Caco-2 (cell line): ENCODE data around the gene KIFBP. TPM values are rescaled to one million over a fixed set of nuclear protein-coding genes. Genes with fewer than 3 reads are reported as not detected.

Source experiments
- BruUV-seq: library from RNA; stranded (reverse); fragments of 400-500 nt; replicated peaks from 2 replicates; lab custom pipeline; 2021; lab: Mats Ljungman, UMichigan
- CTCF ChIA-PET: fragments of 300-600 bp; sonication (Branson Sonifier 250); formaldehyde crosslinking; loops from one replicate; lab custom pipeline; 2022; ENCODE audit warnings: antibody characterized with exemption; lab: Charles Lee
- POLR2A ChIA-PET: fragments of 300-600 bp; sonication (Branson Sonifier 250); formaldehyde crosslinking; loops from one replicate; lab custom pipeline; 2022; ENCODE audit warnings: antibody characterized with exemption; lab: Charles Lee
- DNase-seq, 2 experiments: peaks; one replicate each; pipeline versions ENCODE4 v3.0.0 to v3.0.0-alpha.2; 2020 to 2022
- H3K27me3 ChIP-seq: replicated peaks from 2 replicates; pipeline ENCODE4 v1.6.0; 2011; ENCODE audit warnings: low read length; ENCODE audit not compliant: control insufficient read depth, insufficient read depth
- H3K36me3 ChIP-seq: 2 replicates; pipeline ENCODE4 v1.5.1; 2011; ENCODE audit warnings: low read length; ENCODE audit not compliant: control insufficient read depth, insufficient read depth
- H3K4me1 ChIP-seq: fragments of 250-450 bp; sonication (Bioruptor Pico); 2 replicates; pipeline ENCODE4 v1.5.1; 2020; ENCODE audit warnings: mild to moderate bottlenecking
- H3K4me3 ChIP-seq: 2 replicates; pipeline ENCODE4 v1.5.1; 2011; ENCODE audit warnings: low read depth, mild to moderate bottlenecking, control low read depth, low read length
- H3K9me3 ChIP-seq: fragments of 250-450 bp; sonication (Bioruptor Pico); 2 replicates; pipeline ENCODE4 v1.5.1; 2020; ENCODE audit warnings: mild to moderate bottlenecking, moderate library complexity
- H3K27ac Mint-ChIP-seq: one replicate; pipeline ENCODE4 v1.8.0; 2022; ENCODE audit warnings: mixed read lengths; ENCODE audit not compliant: unreplicated experiment
- H3K27me3 Mint-ChIP-seq: one replicate; pipeline ENCODE4 v1.8.0; 2022; ENCODE audit warnings: mixed read lengths; ENCODE audit not compliant: insufficient read depth, unreplicated experiment
- H3K36me3 Mint-ChIP-seq: one replicate; pipeline ENCODE4 v1.8.0; 2022; ENCODE audit warnings: mild to moderate bottlenecking, mixed read lengths; ENCODE audit not compliant: insufficient read depth, unreplicated experiment
- H3K4me1 Mint-ChIP-seq: one replicate; pipeline ENCODE4 v1.8.0; 2022; ENCODE audit warnings: low read depth, mixed read lengths; ENCODE audit not compliant: unreplicated experiment
- H3K4me3 Mint-ChIP-seq: one replicate; pipeline ENCODE4 v1.8.0; 2022; ENCODE audit warnings: mild to moderate bottlenecking, moderate library complexity, mixed read lengths; ENCODE audit not compliant: unreplicated experiment
- H3K9me3 Mint-ChIP-seq: one replicate; pipeline ENCODE4 v1.8.0; 2022; ENCODE audit warnings: mixed read lengths; ENCODE audit not compliant: unreplicated experiment
- intact Hi-C: fragments of 100-400 bp; cut with micrococcal nuclease; formaldehyde crosslinking; loops from one replicate; pipeline ENCODE4 v1.10.0; 2022; ENCODE audit not compliant: unreplicated experiment
- total RNA-seq: library from RNA; stranded (reverse); gene quantifications from 2 replicates; pipeline ENCODE4 v1.2.3, GENCODE V29; 2022
- TF ChIP-seq, protein P1 (sequence below), 2 experiments: fragments of 200-600 bp in 1 of 2; IDR thresholded peaks; 1 replicate in 1 of 2; 2 replicates in 1 of 2; pipeline versions ENCODE4 v1.5.1 to v1.8.0; 2011 to 2022; ENCODE audit warnings: antibody characterized with exemption in 1 of 2, control low read depth in 1 of 2, inconsistent platforms in 1 of 2, low read depth in 1 of 2, low read length in 1 of 2, mild to moderate bottlenecking in 1 of 2, moderate library complexity in 1 of 2; ENCODE audit not compliant: insufficient read depth in 1 of 2, severe bottlenecking in 1 of 2, unreplicated experiment in 1 of 2

KIFBP gene
- total RNA-seq, 1 experiment from 2014 or later = 58.9 TPM

DNA sequence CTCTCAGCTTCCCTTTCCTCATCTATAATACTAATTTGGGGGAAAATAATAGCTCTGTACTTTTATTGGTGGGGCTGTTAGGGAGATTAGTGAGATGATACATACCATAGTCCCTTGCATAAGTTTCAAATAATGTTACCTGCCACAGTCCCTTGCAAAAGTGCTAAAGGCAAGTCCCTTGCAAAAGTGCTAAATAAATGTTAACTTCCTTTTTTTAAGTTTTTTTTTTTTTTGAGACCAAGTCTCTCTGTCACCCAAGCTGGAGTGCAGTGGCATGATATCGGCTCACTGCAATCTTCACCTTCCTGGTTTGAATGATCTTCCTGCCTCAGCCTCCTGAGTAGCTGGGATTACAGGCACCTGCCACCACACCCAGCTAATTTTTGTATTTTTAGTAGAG lies 55.9 kb downstream of the KIFBP start:
- no peak for DNase-seq
- H3K4me1 ChIP-seq = no peaks in the 10 kb centered on the region
- ChIA-PET CTCF (no interaction called here), POLR2A (interaction anchor here (0.5 kb wide), 1 partner anchor 34 kb away, joined by 13 read pairs; no protein-coding TSS in a partner anchor)
- no peaks in the 10 kb centered on the region; the same call in 1 of the 2 replicates for H3K9me3 ChIP-seq
- H3K4me3 ChIP-seq = no peak overlapping the region
- H3K36me3 Mint-ChIP-seq = no peaks in the 10 kb centered on the region
- no peaks in the 10 kb centered on the region for H3K27me3 Mint-ChIP-seq
- TF ChIP-seq, protein P1, sequence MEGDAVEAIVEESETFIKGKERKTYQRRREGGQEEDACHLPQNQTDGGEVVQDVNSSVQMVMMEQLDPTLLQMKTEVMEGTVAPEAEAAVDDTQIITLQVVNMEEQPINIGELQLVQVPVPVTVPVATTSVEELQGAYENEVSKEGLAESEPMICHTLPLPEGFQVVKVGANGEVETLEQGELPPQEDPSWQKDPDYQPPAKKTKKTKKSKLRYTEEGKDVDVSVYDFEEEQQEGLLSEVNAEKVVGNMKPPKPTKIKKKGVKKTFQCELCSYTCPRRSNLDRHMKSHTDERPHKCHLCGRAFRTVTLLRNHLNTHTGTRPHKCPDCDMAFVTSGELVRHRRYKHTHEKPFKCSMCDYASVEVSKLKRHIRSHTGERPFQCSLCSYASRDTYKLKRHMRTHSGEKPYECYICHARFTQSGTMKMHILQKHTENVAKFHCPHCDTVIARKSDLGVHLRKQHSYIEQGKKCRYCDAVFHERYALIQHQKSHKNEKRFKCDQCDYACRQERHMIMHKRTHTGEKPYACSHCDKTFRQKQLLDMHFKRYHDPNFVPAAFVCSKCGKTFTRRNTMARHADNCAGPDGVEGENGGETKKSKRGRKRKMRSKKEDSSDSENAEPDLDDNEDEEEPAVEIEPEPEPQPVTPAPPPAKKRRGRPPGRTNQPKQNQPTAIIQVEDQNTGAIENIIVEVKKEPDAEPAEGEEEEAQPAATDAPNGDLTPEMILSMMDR (IDR thresholded peaks at IDR 0.05; ENCODE audit: insufficient read depth in 1 of 2, low read depth in 1 of 2, low read length in 1 of 2, severe bottlenecking in 1 of 2, unreplicated experiment in 1 of 2) = no peak
- H3K4me1 Mint-ChIP-seq = no peaks in the 10 kb centered on the region
- H3K4me3 Mint-ChIP-seq = no peak overlapping the region
- no peaks in the 10 kb centered on the region for H3K36me3 ChIP-seq
- no TSS peak for BruUV-seq
- no peaks in the 10 kb centered on the region for H3K27me3 ChIP-seq
- intact Hi-C loops = no loop called here
- H3K27ac Mint-ChIP-seq = no peak overlapping the region
- no peaks in the 10 kb centered on the region for H3K9me3 Mint-ChIP-seq

DNA sequence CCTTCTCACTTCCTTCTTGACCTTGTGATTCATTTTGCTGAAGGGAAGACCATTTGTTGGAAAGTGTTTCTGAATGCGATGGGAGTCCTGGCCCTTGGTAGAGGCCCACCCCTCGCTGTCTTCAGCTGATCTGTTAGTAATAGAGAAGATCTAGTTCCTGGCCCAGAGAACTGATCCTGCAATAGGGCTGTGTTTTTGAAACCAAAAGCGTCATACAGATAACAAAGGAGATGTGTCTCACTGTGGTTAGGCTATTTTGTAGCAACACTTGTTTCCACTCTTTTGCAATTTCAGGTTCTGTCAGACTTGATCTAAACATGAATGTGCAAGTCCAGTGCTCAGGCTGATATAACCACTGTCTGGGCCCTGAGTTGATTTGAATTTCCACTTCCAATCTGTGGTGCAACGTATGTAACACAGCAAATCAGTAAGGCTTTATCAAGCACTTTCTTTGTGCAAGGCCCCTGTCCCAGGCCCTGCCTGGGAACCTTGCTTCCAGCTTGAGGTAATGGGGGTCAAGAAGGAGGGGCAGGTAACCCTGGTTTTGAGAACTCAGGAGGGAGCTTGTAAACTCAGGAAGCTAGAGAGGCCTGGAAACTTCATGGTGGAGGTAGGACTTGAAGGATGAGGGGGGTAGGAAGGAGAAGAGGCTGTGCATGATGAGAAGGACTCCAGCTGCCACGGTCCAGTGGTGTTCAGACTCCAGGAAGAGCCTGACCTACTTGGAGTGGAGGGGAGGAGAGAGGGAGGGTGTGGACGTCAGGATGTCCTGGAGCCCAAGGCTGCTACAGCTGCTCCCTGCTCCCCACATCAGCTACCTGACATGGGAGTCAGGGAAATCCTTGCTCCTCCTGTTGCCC lies 57.1 kb downstream of the KIFBP start:
- no peaks in the 10 kb centered on the region for H3K27me3 ChIP-seq
- ChIA-PET CTCF (interaction anchor here (0.6 kb wide), 1 partner anchor 25 kb away, joined by 3 read pairs; no protein-coding TSS in a partner anchor), POLR2A (interaction anchor here (0.6 kb wide), 1 partner anchor 1817 kb away, joined by 3 read pairs; no protein-coding TSS in a partner anchor)
- no peaks in the 10 kb centered on the region for H3K4me1 ChIP-seq
- no peaks in the 10 kb centered on the region for H3K4me1 Mint-ChIP-seq
- H3K4me3 ChIP-seq = no peak overlapping the region
- H3K36me3 Mint-ChIP-seq = no peaks in the 10 kb centered on the region
- TF ChIP-seq, protein P1 (IDR thresholded peaks at IDR 0.05; ENCODE audit: insufficient read depth in 1 of 2, low read depth in 1 of 2, low read length in 1 of 2, severe bottlenecking in 1 of 2, unreplicated experiment in 1 of 2) = no peak
- H3K27ac Mint-ChIP-seq = no peak overlapping the region
- H3K4me3 Mint-ChIP-seq = no peak overlapping the region
- no peaks in the 10 kb centered on the region; the same call in 1 of the 2 replicates for H3K9me3 ChIP-seq
- no peaks in the 10 kb centered on the region for H3K9me3 Mint-ChIP-seq
- DNase-seq = no peak
- no peaks in the 10 kb centered on the region for H3K27me3 Mint-ChIP-seq
- intact Hi-C loops = no loop called here
- H3K36me3 ChIP-seq = no peaks in the 10 kb centered on the region
- BruUV-seq = no TSS peak

DNA sequence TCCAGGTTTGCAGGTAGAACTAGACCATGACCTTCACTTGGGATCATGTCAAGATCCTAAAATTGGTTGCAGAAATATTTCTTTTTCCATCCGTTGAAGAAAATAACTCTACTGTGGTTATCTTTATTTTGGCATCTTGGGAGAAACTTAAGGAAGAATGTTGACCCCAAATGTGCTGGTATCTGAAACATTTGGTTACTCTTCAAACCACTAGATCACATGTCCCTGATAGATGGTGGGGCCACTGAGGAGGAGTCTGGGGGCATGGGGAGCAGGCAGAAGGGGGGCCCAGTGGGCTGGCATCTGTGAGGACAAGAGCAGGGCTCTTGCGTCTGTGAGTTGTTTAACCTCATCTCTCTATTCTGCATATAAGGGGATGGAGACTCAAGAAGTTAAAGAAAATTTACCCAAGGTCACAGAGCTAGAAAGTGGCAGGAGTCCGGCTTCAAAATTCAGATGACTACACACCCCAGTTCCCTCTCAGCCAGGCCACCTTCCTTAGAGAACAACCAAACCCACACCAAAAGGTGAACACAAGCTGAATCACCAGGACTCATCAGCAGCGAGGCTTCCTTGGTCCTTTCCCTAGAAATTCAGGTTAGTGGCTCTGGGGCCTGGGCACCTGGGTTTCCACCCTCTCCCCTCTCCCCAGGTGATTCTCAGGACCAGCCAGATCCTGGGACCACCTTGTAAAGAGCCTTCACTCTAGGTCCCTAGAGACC lies 58.7 kb downstream of the KIFBP start:
- no peaks in the 10 kb centered on the region for H3K4me1 ChIP-seq
- ChIA-PET CTCF (no interaction called here), POLR2A (no interaction called here)
- H3K36me3 ChIP-seq = no peaks in the 10 kb centered on the region
- no peak overlapping the region for H3K4me3 Mint-ChIP-seq
- no peak overlapping the region for H3K4me3 ChIP-seq
- no peak for DNase-seq
- H3K27me3 ChIP-seq = no peaks in the 10 kb centered on the region
- no peaks in the 10 kb centered on the region for H3K36me3 Mint-ChIP-seq
- no peak overlapping the region for H3K27ac Mint-ChIP-seq
- no peaks in the 10 kb centered on the region; the same call in 1 of the 2 replicates for H3K9me3 ChIP-seq
- H3K9me3 Mint-ChIP-seq = no peaks in the 10 kb centered on the region
- TF ChIP-seq, protein P1 (IDR thresholded peaks at IDR 0.05; ENCODE audit: insufficient read depth in 1 of 2, low read depth in 1 of 2, low read length in 1 of 2, severe bottlenecking in 1 of 2, unreplicated experiment in 1 of 2) = no peak
- no TSS peak for BruUV-seq
- intact Hi-C loops = no loop called here
- peaks cover 7% of the 10 kb centered on the region for H3K27me3 Mint-ChIP-seq
- H3K4me1 Mint-ChIP-seq = no peaks in the 10 kb centered on the region
